CD4-positive, alpha-beta T cell treated with Interleukin-15 for 1 hour (primary cell): Measurements from ENCODE around the gene TTC8.
"Not testable (repeated sequence)": the region's sequence is repeated elsewhere in the genome, so short reads cannot be mapped to it uniquely, and the experiment has no call there.

Source experiments
- DNase-seq: peaks from one replicate; pipeline ENCODE4 v3.0.0-alpha.2; 2020

Gene TTC8

DNA sequence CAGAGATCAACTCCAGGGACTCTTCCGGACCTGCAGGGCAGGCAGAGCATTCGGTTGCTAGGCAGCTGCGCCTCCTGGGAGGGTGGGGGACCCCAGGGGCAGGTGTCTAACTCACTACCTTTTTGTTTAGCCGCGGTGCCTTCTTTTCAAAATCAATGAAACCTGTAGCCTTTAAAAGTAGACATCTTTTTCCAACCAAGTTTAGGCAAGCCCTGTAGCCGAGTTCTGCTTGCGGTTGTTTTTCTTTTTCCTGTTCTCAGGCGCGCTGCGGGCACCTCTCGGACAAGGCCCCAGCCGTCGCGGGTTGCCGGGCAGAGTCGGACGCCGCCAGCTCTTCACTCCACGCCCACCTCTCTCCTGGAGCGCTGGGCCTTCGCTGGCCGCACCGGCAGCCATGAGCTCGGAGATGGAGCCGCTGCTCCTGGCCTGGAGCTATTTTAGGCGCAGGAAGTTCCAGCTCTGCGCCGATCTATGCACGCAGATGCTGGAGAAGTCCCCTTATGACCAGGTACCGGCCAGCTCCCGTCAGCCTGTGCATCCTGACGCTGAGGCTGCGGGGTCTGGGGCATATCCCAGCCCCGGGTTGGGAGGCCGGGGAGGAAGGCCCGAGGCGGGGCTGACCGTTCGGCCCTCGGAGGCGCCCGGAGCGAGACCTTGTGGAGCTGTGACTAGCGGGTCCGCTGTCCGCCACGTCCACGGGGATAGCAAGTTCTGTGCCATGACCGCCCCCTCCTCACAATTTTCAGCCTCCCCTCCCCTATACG is at the start of gene TTC8:
TSS of gene TTC8 (plus strand) at position 338 of the 764 bp plus-strand sequence. CDS start at position 395, 57 bp downstream.
- peak; percentile 87 for DNase-seq

DNA sequence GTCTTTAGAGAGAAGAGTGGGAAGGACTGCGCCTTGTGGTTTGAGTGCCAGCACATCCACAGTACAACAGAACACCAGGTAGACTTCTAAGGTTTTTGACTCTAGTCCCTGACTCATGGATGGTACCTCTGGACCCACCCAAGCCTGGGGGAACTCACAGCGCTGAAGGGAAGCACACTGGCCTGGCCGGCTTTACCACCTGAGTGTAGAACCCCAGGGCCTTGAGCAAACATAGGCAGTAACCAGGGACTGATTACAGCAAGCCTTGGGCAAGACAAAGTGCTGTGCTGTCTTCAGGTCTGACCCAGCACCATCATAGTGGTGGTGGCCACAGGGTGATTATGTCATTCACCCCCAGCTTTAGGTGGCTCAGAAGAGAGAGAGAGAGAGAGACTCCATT is 48.9 kb upstream of the TTC8 start:
- no peak for DNase-seq

DNA sequence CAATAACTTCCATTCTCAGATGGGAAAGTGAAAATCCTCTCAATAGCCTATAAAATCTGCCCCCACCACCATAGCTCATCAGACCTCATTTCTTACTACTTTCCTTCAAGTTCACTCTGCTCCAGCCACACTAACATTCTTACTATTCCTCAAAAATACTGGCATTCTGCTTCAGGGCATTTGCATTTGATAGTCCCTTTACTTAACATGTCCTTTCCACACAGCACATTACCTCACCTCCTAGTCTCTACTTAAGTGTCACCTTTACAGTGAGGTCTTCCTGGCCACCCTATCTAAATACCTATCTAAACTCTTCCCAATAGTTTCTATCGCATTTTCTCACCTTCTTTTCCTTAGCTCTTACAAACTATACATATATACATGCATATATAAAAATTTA is 38.5 kb upstream of the TTC8 start:
- DNase-seq: no peak

DNA sequence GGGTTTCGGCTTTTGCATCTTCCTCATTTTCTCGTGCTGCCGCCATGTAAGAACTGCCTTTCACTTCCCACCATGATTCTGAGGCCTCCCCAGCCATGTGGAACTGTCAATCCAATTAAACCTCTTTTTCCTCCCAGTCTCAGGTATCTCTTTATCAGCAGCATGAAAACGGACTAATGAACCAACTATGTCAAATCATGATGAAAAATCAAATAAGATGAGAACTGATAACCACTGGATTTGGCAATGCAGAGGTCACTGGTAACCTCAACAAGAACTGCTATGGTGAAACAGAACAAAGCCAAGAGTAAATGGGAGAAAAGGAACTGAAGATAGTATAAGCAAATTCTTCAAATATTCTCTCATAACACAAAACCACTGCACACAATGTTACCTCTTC is 37.7 kb upstream of the TTC8 start:
- DNase-seq: no peak

DNA sequence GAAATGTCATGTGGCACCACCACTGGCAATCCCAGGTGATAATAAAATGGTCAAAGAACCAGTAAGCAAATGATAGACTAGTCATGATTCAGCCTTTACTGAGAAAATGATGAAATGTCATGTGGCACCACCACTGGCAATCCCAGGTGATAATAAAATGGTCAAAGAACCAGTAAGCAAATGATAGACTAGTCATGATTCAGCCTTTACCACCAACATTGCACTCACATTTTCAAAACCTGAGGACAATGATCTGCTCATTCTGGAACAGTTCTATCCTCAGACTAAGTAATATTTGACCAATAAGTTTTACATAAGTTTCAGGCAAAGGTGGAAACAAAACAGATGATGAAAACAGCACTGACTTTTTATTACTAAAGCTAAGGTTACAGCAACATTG is 34.9 kb upstream of the TTC8 start:
- DNase-seq: not testable (repeated sequence)

DNA sequence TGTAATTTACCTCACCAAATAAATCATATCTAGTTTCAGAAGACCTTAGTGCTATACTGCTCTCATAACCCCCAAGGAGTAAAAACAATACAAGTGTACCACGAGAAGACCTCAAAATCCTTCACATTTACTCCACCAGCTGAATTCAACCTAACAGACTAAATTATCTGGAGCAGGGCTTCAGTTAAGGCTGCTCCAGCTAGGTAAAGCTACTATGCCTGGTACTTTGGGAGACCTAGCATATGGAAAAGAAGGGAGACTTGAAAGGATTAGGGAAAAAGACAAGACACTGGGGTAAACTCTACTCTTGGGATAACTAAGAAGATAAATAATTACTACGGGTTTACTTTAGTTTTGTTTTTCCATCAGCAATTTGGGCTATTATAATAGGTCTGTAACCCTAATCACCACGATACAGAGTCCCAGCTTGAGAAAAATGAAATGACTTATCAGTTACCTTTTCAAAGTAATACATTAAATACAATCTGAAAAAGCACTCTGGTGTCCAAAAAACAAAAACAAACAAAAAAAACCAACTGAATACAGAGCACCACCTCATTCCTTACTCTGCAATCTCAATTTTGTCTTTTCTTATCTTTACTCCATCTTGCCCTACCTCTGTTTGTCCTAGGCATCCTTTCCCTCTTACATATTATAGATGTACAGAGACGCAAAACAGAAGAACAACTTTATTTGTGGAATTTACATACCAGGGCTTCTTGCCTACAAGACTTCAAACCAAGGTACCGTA is 33.8 kb upstream of the TTC8 start:
- no peak for DNase-seq

DNA sequence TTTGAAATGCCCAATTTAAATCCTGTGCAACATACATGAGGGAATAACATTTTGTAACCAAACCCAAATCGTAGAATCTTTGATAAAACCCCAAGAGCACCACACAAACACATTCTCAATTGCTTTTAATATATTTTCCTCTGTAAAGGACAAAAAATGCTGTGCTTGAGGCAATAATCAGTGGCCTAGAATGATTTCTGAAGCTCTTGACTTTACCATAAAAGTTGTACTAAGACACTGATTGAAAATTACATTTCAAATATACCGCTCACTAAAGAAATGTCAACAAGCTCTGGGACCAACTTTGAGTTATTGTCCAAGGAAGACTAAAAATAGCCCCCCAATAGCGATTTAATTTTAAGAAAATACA is 33.2 kb upstream of the TTC8 start:
- no peak for DNase-seq

DNA sequence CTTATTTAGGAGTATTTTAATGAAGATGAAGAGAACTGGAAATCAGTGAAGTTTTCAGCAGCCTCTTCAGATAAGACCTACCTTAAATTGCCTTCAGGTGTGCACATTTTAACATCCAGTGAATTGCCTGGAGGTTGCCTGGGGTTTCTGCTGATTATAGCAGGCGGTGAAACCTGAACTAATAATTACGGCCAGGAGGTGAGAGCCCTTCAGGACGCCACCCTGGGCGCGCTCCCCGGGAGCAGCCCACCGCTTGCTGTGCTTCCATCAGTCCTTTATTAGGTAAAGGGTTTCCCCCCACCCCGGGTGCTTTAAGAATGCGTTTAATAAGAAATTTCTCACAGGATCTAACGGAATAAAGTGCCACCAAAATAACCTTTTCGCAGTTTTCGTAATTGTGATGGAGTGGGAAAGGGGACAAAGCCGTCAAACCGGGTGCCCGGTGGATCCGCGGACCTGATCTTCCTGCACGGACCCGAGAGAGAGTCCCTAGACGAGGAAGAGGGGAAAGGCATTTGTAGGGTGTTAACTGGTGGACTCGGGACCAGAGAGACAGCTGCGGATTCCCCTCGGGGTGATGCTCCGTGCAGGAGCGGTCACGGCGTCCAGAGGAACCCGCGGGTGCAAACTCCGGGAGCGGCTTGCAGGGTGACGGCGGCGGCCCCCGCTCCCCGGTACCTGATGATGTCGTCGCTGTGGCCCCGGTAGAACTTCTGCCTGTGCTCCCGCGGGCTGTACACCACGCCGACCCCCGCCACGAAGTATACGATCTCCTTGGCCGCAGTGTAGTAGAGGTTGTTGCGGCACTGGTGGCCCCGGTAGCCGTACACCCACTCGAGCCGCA is 32.6 kb upstream of the TTC8 start:
- no peak for DNase-seq

DNA sequence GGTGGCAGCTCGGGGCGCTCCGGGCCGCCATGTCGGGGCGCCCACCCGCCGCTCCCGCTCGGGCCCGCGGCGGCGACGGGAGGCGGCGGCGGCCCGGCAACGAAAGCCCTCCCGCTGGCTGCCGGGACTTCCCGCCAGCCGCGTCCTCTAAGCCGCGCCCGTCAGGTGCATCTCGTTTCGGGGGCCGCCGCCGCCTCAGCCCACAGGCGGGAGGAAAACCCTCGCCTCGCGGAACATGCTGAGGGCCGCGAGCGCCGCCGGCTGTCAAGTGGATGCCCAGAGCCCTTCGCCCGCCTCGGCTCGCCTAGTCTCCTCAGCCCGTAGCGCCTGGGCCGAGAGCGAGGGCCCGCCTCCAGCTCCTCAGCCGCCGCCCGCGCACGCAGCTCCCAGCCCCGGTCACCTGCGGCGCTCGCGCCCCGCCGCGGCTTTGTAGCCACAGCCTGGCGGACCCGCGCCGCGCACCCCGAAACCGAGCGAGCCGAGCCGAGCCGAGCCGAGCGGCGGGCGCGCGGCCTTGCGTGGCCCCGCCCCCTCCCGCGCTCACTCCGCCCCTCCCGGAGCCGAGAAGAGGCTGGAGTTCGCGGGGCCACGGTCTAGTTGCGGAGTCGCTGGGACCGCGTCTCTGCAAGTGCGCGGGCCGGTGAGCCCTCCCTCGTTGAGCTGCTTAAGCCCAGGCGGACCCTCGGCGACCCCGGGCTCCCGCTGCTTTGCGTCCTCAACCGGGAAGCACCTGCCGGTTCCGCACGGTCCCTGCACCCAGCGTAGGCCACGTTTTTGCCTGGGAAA is 31.8 kb upstream of the TTC8 start, which contains the start of gene EML5:
TSS of gene EML5 (minus strand) at position 481 of the 786 bp plus-strand sequence. CDS start at position 31, 450 bp downstream.
- peak; percentile 87 for DNase-seq

DNA sequence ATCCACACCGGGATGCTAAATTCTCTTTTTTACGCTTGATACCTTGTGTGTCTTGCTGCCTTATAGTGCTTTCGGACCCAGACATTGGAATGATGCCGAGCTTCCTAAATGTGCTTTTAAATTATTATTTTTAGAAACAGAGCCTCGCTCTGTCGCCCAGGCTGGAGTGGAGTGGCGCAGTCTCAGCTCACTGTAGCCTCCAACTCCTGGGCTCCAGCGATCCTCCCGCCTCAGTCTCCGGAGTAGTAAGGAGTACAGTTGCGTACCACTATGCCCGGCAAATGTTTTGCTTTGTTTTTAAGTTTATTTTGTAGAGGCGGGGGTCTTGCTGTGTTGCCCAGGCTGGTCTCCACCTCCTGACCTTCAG is 31.2 kb upstream of the TTC8 start:
- no peak for DNase-seq

DNA sequence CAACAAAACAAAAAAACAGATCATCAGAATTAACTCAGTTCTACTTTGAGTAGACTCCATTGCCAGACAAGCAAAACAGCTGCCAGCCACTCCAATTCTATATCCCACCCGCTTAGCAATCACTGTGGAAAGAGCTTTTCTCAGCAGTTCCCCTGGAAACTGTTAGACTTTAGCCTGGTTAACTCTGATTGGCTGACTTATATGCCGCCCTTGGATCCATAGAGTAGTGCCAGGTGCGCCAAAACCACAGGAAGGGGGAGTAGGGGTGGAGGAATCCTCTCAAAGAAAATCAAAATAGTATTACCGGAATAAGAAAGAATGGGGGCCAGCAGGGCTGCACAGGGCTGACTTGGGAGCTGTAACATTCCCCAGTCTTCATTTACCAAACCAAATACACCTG is 26.3 kb upstream of the TTC8 start:
- DNase-seq: no peak

DNA sequence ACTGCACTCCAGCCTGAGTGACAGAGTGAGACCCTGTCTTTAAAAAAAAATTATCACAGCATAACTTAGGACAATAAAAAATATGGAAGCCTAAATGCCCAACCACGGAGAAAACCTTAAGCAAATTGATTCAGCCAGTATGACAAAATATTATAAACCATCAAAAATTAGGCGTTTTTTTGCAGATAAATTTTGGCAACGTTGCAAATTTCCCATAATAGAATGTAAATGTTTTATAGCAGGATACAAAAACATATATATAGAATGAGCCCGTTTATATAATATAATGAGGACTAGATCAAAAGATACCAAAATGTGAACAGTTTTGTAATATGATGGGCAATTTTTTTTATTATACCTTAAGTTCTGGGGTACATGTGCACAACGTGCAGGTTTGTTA is 24.9 kb upstream of the TTC8 start:
- DNase-seq: no peak

DNA sequence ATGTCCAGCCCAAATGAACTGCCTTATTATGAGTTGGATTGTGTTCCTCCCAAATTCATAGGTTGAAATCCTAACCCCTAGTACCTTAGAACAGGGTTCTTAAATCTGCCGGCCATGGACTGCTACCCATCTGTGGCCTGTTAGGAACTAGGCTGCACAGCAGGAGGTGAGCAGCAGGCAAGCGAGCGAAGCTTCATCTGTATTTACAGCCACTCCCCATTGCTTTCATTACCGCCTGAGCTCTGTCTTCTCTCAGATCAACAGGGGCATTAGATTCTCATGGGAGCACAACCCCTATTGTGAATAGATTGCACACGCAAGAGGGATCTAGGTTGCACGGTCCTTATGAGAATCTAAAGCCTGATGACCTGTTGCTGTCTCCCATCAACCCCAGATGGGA is 21.9 kb upstream of the TTC8 start:
- DNase-seq: no peak

DNA sequence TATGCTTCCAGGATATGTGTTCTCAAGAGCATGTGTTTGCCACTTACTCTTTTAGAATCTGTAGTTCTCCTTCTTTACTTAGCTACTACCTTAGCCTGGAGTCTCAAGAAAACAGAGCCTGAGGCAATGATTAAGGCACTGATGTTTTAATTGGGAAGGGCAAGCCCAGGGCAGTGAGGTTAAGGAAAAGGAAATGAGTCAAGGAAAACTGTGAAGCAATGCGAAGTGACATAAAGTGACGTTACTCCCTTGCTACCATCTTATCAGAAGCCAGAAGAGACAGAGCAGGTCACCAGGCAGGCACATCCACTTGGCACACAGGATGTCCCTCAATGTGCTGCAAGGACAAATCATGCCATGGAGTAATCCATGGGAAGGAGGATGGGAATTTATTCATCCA is 20.4 kb upstream of the TTC8 start:
- DNase-seq: no peak

DNA sequence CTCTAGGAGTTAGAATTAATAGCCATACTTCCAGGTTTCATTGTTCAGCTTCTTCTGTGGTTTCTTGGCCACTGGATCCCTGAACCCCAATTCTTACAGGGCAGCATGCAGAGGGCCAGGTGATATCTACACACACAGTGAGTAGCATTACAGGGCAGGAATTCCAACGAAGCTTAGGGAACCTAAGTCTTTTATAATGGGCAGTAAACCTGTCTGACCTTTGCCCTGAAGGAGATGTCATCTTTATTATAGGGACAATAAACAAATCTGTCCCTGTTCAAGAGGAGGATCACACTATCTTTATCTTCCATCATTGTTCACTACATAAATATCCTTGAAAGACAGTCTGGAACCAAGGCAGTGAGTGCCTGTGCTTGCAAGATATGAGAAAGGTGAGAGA is 20.0 kb upstream of the TTC8 start:
- no peak for DNase-seq

DNA sequence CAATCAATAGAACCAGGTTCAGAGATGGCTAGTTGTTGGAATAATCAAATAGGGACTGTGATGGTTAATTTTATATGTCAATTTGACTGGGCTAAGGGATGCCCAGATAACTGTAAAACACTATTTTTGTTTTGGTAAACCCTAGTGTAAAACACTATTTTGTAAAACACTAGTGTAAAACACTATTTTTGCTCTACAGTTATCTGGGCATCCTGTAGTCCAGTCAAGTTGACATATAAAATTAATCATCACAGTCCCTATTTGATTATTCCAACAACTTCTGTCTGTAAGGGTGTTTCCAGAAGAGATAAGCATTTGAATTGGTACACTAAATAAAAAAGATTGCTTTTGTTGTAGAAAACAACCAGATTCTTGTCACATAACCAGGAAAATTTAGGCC is 16.1 kb upstream of the TTC8 start:
- no peak for DNase-seq

DNA sequence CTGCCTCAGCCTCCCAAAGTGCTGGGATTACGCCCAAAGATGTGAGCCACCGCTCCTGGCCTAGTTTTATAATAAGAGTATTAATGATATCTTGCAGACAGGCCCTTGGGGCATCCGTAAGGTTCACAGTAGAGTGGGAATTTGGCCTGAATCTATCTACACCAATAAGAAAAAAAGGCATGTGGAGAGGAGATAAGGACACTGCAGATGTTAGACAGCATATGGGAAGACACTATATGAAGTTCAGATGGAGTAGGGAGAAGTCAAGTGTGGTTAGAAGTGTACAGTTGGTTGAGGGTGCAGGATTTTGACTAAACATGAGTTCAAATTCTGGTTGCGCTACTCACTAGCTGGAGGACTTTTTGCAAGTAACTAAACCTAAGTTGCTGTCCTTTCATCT is 8.5 kb upstream of the TTC8 start:
- DNase-seq: no peak

DNA sequence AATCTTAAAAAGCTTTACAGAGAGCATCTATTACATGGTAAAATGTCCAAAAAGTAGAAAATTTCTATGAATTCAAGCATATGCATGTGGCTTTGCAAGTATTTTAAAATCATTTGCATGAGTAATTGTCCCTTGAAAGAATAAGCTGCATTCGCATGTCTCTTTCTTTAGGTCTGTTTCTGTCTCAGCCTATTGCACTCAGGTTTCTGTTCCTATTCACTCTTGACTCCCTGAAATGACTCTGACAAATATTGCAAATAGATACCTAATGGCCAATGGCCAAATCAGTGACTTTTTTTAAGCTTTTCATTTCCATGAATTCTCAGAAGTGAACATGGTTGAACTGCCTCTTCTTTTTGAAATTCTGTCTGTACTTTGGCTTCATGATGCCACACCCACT is 6.4 kb upstream of the TTC8 start:
- DNase-seq: no peak

DNA sequence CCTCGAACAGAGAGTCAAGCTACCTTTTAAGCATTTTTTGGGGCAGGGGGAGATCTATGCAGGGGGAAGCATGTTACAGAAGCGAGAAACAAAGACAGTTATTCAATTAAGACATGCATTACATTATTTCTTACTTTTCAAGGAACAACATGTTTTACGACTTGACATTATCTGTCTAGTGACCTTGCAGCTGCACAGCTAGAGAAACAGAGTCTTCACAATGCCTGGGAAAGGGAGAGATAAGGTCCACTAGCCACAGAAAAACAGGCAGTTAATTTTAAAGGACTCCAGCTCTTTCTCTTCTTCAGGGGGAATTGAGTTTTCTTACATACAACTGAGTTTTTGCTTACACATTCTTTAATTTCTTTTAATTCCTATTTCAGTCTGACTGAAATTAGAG is 4.8 kb upstream of the TTC8 start:
- not testable (repeated sequence) for DNase-seq

DNA sequence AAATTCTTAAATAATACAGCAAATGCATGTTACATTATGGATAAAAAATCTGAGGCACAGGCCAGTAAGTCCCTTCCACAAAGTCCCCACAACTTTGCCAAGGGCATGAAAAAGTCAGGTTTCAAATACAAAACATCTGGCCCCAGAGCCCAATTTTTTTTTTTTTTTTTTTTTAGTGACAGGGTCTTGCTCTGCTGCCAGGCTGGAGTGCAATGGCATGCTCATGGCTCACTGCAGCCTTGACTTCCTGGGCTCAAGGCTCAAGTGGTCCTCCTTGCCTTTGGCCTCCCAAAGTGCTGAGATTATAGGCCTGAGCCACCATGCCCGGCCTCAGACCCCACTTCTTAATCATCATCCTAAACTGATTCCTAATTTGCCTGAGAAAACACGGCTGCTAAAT is 3.1 kb upstream of the TTC8 start:
- DNase-seq: no peak

DNA sequence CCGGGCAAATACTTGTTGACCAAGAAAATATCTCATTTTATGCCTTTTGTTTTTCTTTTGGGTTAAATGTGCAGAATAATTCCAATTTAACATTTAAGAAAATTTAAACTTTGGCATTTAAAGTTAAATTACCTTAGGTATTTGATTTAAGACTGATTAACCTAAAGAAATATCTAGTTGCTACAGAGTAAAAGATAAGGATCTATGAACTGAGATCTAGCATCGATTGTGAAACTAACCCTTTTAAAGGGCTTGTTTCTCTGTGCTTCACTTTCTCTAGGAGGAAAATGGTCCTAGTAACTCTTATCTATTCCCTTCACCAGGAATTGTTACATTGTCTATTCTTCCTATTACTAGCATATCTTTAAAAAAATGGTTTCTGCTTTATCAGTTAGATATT is 2.6 kb upstream of the TTC8 start:
- DNase-seq: no peak

DNA sequence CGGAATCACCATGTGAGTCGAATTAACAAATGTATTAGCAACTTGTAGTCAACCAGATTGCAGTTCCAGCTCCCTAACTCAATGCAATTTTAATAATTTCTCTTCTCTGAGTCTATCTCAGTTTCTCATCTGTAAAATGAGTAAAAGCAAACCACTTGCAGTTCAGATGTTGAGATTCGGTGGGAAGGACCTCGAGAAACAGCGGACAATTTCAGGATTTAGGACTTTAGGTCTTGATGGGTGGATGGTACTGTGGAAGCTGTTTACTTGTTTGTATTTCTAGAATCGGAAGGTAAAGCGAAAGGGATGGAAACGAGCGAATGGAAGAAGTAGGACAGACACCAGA is 510 bp upstream of the TTC8 start:
- no peak for DNase-seq

DNA sequence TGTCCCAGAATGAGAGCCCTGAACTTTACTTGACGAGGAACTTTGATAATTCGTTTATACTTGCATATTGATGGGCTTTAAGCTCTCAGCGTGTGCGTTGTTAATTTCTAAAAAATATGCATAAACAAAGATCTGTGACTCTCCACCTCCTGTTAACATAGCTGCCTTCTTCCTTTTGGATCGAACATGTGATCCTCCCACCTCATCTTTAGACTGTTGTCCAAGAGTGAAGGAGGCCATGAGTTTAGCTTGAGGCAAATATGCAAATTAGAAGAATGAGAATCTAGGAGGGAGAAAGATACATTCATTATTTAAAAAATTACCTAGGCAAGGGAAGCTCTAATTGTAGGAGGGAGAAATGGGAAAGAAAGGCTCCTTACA is 617 bp downstream of the TTC8 start:
- no peak for DNase-seq
